ENCODE results near the gene PRR7. TPM values are rescaled to one million over a fixed set of nuclear protein-coding genes. Genes with fewer than 3 reads are reported as not detected.

Gene PRR7
- polyA plus RNA-seq, 1 donor = 0.44 TPM

DNA sequence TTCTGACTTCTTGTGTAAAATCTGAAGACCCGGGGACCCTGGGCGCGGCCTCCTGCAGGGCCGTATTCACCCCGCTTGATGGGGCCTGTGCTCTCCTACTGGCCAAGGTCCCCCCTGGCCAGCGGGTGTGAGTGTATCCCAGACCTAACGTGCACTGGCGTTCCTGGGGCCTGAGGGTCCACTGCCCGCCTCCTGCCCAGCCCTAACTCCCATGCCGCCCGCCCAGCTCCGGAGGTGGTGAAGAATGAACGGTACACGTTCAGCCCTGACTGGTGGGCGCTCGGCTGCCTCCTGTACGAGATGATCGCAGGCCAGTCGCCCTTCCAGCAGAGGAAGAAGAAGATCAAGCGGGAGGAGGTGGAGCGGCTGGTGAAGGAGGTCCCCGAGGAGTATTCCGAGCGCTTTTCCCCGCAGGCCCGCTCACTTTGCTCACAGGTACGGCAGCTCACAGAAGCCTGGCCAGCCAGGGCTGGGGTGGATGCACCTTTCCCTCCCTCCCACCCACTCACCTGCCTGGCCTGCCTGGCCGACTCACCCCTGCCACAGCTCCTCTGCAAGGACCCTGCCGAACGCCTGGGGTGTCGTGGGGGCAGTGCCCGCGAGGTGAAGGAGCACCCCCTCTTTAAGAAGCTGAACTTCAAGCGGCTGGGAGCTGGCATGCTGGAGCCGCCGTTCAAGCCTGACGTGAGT is 10.6 kb upstream of the PRR7 start:
- DNase-seq (ENCODE audit: low read depth) = no peak

DNA sequence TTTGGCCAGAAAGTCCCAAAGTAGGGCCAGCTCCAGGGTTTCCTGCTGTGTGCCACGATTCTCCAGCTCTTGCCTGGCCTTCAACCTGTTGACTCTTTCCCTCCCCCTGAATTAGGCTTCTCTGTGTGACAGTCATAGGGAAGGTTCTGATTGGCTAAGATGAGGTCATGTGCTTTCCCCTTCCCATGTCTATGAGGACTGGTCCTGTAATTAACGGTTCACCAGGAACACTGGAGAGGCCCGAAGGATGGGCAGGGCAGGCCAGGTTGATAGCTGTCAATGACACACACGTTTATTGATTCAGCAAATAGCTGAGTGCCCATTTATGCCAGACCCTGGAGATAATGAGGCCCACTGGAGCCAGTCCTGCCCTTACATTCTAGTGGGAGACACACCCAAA is 9.0 kb upstream of the PRR7 start:
- DNase-seq (ENCODE audit: low read depth) = no peak

DNA sequence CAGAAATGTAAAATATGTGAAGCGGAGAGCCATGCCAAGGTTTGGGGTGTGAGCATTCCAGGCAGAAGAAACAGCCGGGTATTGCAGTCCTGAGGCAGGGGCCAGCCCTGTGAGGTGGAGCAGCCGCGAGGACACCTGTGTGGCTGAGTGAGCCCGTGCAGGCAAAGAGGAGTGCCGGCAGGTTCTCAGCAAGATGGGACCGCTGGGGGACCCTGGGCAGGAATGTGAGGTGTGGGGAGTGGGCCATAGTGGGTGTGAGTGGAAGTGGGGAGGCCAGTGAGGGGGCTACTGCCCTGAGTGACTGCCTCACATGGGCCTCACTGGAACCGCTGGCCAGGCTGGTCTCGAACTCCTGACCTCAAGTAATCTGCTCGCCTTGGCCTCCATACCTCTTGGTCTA is 8.1 kb upstream of the PRR7 start:
- DNase-seq (ENCODE audit: low read depth) = no peak

DNA sequence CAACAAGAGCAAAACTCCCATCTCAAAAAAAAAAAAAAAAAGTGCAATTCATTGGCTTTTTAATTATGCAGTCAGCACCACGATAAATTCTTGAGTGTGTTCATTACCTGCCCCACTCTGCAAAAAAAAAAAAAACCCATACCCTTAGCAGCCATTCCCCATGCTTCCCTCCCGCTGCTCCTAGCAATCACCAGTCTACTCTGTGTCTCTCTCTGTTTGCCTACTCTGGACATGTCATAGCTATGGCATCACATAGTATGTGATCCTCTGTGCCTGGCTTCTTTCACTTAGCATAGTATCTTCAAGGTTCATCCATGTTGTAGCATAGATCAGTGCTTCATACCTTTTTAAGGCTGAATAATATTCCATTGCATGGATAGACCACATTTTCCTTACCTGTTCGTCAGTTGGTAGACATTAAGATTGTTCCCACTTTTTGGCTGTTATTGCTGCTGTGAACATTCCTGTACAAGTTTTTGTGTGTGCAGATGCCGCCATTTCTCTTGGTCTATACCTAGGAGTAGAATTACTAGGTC is 7.0 kb upstream of the PRR7 start:
- DNase-seq (ENCODE audit: low read depth) = no peak

DNA sequence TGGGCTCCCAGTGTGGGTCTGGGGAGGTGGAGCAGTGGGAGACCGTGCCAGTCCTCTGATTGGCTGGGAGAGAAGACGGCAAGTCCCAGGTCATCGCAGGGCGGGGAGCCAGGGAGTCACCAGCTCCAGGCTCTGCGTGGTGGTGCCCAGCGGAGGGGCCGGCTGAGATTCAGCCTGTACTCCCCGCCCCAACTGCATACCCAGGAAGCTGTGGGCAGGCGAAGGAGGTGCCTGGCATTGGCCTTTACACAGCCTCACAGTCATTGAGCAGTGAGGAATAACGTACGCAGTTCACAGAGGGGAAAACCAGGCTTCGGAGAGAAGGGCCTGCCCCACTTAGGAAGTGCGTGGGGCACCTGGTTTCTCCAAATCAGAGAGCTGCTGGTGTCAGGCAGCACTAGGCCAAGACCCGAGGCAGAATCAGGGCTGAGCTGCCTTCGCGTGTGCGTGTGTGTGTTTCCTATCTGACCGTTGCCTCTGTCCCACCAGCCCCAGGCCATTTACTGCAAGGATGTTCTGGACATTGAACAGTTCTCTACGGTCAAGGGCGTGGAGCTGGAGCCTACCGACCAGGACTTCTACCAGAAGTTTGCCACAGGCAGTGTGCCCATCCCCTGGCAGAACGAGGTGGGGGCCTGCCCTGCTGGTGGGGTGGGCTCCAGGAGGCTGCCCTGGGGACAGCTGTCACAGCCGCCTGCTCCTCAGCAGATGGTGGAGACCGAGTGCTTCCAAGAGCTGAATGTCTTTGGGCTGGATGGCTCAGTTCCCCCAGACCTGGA is 6.2 kb upstream of the PRR7 start:
- DNase-seq (ENCODE audit: low read depth) = no peak

DNA sequence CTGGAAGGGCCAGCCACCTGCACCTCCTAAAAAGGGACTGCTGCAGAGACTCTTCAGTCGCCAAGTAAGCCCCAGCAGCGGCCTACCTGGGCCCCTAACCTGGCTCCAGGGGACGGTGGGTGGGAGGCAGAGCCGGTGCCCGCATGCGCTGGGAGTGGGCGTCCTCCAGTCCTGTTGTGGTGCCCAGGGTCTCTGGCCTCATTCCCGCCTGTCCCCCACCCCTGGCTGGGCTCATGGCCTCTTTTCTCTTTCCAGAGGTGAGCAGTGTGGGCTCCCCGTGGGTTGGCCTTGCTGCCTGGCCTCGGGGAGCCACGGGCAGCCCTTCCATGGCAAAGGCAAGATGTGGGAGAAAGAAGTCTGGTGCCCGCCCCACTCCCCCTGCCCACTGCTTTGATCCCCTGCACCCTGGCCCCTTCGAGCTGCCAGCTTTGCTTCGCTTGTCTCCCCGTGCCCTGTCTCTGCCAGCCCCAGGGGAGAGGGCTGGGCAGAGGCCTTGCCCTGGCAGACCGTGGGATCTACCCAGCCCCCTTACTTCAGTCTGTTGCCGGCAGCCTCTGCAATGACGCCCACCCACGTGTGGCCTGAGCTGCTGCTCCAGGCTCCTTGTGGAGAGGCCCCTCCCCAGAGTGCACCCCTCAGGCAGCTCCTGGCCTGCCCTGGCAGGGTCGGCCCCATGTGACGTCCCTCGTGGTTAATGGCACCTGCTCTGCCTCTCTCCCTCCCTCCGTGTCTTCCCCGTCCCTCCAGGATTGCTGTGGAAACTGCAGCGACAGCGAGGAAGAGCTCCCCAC is 5.4 kb upstream of the PRR7 start:
- DNase-seq (ENCODE audit: low read depth) = no peak

DNA sequence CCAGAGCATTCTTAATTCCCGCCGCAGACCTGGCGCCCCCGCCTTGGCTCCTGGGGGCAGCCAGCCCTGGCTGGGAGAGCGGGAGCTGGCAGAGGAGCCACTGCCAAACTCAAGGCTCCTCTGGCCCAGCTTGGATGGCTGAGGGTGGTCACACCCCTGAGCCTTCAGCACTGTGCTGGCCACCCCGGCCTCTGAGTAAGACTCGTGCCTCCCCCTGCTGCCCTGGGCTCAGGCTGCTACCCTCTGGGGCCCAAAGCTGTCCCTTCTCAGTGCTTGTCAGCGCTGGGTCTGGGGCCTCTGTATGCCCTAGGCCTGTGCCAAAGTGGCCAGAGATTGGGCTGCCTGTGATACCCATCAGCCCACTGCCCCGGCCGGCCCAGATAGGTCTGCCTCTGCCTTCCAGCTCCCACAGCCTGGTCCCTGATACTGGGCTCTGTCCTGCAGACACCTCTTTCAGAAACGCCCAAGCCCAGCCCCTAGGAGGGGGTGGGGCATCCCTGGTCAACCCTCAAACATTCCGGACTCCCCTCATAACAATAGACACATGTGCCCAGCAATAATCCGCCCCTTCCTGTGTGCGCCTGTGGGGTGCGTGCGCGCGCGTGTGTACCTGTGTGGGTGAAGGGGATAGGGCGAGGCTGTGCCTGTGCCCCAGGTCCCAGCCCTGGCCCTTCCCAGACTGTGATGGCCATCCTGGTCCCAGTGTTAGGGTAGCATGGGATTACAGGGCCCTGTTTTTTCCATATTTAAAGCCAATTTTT is 4.4 kb upstream of the PRR7 start:
- no peak for DNase-seq (ENCODE audit: low read depth)

DNA sequence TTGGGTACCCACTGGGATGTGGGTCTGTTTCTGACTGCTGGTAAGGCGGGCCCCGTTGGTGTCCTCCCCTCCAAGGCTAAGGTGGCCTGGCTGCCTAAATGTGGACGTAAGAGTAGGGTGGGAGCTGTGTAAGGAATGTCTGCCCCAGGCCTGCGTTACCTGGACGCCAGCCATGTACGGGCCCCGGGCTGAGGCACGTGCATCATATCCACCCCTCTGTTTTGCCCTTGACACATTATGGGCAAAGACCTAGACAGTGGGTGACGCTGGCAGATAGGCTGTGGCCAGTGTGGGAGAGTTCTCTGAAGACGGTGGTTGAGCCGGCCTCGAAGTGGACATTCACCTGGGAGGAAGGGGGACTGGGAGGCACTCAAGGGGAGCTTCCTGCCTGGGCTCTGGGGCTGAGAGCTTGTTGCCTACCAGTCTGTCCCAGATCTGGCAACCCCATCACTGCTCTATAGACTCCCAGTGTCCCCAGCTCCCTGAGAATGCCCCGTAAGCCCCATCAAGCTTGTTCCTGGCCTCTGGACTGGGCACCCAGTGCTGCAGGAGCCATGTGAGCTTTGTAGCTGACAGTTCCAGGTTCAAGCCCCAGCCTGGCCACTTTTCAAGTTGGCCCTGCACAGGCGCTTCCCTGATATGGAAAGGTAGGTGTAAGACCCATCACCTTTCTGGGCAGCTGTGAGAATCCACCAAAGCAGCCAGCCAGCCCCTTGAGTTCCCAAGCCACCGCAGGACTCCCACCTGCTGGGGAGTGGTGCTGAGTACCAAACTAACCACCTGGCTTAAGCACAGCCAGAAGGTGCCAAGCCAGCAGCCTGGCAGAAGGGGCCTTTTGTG is 3.2 kb upstream of the PRR7 start:
- no peak for DNase-seq (ENCODE audit: low read depth)

DNA sequence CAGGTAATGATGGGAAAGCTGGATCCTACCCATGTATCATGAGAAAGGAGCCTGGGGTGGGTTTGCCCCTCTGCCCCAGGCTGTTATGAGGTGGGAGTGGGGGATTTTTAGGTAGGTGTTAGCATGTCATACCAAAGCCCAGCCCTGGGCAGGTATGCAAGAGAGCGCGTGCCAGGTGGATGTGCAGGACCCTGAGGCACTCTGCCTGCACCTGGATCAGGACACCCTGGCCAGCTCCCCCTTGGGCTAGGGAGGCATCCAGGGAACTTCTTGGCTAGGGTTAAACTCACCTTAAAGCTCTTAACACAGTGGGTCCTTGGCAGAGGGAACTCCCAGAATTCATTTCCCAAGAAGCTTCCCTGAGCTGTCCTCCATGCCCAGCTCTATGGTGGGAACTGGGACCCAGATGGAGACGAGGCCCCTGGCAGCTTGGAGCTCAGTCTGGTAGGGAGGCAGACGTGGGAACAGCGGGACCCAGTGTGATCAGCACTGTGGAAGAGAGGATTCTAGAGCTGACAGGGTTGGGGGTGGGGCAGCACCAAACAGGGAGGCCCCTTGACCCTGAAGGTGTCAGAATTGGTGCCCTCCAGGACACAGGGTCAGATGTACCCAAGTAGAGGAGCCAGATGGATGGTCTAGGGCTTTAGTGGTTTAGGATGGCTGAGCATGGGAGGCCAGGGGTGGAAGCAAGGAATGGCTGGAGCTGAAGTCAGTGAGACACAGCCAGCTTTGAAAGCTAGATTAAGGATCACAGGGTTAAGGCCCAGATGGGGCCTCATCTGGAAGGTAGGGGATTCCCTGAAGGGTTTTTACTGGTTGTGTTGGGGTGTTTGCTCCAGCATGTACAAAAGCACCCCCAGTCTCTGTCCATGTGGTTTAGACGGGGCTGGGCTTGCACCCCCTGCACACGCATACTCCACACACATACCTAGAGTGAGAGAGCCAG is 2.2 kb upstream of the PRR7 start:
- DNase-seq (ENCODE audit: low read depth) = no peak

DNA sequence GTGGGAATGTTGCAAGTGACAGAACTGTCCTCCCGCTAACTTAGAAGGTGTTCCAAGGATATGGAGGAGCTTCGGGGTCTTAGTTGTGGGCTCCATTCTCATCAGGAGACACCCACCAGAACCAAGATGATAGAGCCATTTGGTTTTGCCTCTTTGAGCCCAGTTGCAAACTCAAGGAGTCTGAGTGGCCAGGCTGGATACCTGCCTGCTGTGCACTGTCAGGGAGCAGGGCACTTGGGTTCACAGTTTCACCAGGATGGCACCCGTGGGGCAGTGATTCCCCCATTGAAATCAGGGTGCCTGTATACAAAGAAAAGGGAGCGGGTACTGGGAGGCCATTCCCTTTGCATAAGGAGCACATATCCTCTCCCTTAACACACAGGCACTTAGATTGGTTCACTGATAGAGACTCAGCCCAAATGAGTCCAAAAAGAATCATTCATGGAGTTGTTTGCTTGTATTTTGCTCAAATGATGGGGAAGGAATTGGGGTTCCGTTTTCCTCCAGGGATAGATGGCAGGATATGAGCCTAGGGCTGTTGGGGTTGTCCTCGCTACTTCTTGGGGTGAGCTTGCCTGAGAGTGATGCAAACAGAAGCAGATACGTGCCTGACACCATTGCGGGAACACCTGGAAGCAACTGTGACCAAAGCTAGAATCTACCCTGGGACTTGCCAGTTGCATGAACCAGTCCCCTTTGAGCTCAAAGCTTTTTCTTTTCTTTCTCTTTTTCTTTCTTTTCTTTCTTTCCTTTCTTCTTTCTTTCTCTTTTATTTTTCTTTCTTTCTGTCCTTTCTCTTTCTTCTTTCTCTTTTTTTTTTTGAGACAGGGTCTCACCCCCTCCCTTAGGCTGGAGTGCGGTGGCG is 1.3 kb upstream of the PRR7 start:
- DNase-seq (ENCODE audit: low read depth) = no peak

DNA sequence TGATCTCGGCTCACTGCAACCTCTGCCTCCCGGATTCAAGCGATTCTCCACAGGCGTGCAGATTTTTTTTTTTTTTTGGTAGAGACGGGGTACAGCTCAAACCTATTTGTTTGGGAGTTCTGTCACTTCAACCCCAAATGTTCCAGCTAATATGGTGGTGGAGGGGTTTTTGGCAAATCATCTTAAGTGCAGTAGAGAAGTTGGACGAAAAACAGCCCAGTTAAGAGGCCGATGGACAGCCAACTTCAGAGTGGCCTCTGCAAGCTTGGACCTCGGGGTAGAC is 756 bp upstream of the PRR7 start:
- DNase-seq (ENCODE audit: low read depth) = no peak

DNA sequence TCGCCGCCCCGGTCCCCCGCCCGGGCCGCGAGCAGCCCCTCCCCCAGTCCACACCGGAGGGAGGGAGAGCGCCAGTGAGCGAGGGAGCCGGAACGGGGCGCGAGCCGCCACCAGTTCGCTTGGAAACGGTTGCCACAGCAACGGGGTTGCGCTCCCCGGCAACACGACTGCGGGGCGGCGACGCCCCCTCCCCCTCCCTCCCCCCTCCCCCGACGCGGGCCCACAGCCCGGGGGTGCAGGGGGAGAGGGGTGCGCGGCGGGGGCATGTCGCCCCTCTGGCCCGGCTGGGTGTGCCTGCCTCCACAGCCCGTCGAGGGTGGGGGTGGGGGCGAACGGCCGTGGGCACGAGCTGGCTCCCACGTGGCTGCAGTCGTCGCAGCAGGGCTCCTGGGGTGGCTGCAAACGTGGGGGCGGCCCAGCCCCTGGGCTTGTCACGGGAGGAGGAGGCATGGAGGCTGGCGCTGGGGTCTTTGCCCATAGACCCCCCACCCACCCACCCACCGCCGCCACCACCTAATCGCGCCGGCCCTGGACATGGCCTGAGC is 524 bp downstream of the PRR7 start:
- DNase-seq (ENCODE audit: low read depth) = no peak

DNA sequence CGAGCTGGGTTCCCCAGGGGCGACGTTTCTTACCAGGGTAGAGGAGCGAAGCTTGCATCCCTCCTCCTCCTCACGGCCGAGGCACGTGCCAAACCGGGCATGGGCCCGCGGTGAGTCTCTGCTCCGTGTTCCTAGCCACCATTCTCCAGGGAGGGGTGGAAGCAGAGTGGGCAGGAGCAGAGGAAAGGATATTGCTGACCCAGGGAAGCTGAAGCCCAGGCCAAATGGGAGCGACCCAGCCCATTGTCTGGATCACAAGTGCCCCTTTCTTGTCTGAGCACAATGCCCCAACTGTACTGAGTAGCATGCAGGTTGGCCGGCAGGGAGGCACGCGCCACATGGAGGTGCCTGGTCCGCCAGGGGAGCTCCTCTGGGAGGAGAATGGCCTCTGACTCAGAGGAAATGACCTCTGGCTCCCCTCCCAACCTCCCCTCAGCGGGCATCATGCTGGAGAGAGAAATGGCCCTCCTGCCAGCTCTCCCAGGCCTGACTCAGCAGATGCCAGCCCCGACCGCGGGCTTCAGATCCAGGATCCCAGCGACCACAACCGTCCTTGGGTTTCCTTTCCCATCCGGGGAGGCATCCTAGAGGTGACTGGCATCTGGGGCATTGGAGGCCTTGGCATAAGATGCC is 1.1 kb downstream of the PRR7 start:
- DNase-seq (ENCODE audit: low read depth) = no peak

DNA sequence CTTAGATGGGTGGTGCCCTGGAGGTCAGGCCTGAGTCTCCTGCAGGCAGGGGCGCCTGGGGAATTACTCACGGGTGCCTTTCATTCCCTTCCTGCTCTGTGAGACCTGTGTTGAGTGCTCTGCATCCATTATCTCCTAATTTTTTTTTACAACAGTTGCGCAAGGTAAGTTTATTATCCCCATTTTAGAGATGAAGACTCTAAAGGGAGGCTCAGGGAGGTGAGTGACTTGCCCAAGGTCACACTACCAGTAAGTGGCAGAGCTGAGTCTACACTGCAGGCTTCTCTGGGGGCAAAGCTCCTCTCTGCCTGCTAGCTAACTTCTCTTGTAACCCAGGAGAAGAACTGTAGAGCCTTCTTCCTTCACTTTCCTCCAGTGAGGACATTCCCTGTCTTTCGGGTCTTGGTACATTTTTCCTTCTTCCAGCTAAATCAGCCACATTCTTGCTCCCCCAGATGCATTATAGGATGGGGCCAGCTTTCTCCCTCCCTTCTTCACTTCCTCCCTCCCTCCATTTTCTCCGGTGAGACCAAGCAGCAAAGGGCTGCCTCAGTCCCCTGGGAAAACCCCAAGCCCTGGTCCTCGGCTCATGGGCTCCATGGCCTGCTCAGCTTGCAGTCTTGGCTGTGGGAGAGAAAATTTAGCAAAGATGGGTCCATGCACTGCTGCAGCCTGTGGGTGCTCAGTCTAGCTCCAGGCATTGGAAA is 1.8 kb downstream of the PRR7 start:
- DNase-seq (ENCODE audit: low read depth) = no peak

DNA sequence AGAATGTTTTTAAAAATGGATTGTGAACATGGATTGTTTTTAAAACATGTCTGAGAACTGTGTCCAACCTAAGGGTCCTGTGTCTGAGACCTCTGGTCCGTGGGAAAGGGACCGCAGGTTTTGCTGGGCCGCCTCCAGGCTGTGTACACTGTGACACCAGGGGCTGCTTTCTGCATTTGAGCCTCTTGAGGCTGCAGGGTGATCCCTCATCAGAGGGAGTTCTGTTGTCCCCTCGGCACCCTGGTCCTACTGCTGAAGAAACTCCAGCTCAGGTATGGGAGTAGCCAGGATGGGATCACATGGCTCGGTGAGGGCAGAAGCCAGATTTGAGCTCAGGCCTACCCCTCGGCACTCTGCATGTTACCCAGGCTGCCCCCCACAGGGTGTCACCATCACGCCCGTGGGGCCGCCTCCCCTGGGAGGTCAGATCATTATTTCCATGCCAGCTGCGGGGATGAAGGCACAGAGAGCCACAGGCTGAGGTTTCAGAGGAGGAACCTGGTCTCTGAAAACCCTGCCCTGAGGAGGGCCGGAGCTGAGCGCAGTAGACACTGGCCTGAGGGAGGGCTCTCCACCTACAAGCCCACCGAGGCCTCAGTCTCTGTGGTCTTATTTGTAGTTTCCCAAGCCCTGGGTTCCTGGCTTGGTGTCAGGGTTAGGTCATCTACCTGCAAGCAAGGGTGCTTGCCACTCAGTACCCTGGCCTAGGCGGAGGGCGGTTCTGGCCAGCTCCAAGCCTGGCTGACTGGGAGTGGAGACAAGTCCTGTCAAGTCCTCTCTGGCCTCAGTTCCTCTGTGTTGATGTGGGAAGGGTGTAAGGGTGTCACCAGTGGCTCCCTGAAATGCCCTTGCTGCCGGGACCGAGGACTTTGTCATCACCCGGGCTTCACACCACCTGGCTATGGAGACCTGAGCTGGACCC is 2.8 kb downstream of the PRR7 start:
- no peak for DNase-seq (ENCODE audit: low read depth)

DNA sequence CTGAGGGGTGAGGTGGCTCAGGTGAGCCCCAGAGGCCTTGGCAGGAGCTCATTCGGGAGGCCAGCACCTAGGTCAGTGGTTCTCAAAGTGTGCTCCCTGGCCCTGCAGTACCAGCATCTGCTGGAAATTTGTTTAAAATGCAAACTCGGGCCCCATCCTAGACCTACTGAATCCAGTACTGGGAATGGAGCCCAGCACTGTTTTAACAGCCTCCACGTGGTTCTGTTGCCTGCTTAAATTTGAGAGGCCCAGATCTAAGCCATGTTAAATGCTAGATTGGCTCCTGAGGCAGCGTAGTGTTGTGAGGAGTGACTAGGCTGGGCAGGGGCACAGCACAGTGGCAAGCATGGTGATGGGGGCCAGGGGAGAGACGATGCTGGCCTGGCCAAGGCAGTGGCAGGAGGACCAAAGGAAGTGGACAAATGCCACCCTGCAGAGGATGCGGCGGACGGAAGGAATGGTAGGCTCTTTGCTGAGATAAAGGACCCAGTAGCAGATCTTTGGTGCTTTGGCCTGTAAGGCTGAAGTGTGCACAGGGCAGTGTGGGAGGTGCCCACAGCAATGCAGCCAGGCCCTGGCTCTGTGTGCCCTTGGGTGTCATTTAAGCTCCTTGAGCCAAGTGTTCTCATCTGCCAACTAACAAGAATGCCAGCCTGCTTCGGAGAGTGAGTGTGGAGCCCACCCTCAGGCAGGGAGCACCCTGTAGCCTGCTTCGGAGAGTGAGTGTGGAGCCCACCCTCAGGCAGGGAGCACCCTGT is 4.2 kb downstream of the PRR7 start:
- no peak for DNase-seq (ENCODE audit: low read depth)
